ENCODE measurements around the gene MAP1S.

MAP1S gene

GRCh38 chr19:17751912-17752273 lies 32.6 kb downstream of the MAP1S start:
- DNase-seq (ENCODE audit: low read depth, low spot score), result no peak
- in situ Hi-C loops (cut with HindIII; ENCODE audit: low sequenced_read_pairs), result no loop called here
- TF ChIP-seq, protein P1, sequence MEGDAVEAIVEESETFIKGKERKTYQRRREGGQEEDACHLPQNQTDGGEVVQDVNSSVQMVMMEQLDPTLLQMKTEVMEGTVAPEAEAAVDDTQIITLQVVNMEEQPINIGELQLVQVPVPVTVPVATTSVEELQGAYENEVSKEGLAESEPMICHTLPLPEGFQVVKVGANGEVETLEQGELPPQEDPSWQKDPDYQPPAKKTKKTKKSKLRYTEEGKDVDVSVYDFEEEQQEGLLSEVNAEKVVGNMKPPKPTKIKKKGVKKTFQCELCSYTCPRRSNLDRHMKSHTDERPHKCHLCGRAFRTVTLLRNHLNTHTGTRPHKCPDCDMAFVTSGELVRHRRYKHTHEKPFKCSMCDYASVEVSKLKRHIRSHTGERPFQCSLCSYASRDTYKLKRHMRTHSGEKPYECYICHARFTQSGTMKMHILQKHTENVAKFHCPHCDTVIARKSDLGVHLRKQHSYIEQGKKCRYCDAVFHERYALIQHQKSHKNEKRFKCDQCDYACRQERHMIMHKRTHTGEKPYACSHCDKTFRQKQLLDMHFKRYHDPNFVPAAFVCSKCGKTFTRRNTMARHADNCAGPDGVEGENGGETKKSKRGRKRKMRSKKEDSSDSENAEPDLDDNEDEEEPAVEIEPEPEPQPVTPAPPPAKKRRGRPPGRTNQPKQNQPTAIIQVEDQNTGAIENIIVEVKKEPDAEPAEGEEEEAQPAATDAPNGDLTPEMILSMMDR (IDR thresholded peaks at IDR 0.05; ENCODE audit: low read depth, low read length), result no peak
- no peak overlapping the region for H3K4me3 ChIP-seq (ENCODE audit: low read depth, low read length)

DNA sequence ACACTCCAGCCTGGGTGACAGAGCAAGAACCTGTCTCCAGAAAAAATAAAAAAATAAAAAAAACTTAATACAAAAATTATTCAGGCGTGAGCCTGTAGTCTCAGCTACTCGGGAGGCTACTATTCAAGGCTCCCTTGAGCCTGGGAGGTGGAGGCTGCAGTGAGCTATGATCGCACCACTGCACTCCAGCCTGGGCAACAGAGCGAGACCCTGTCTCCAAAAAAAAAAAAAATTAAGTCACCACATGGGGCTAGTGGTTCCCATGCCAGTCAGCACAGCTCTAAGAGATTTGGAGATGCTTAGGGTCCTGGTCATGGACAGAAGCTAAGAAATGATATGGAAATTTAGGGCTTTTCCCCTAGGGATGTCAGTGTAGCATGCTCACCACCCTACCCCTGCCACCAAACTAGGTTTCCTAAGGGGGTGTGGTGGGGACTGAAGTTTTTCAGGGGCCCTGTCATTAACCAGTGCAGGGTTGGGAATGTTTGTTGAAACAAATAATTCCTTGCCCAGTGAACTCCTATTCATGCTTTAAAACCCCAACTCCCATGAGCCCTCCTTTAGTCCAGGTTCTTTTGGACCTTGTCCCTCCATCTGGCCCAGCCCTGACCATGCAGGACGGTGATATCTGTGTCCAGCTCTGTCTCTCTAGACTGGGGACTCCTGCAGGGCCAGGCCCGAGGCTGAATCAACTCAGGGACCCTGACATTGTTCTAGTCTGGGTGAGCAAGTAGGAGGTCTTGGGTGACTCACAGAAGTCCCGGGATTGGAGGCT lies 33.8 kb downstream of the MAP1S start:
- DNase-seq (ENCODE audit: low read depth, low spot score), result no peak
- in situ Hi-C loops (cut with HindIII; ENCODE audit: low sequenced_read_pairs), result no loop called here
- TF ChIP-seq, protein P1 (IDR thresholded peaks at IDR 0.05; ENCODE audit: low read depth, low read length), result no peak
- H3K4me3 ChIP-seq (ENCODE audit: low read depth, low read length), result no peak overlapping the region

DNA sequence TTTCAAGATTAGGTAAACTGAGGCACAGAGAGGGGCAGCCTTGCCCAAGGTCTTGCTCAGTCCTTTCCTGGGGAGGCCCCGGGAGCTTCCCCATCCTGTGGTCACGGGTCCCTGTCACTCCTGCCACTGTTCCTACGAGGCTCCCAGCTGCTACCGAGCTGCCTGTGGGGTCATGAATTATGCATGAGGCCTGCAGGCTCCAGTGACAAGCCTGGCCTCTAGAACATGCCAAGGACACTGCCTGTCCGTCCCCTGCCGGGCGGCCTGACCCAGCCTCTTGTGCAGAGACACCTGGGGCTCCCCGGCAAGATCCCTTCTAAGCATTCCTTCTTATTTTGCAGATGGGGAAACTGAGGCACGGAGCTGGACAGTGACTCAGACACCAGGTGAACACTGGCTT lies 34.7 kb downstream of the MAP1S start:
- TF ChIP-seq, protein P1 (IDR thresholded peaks at IDR 0.05; ENCODE audit: low read depth, low read length), result no peak
- in situ Hi-C loops (cut with HindIII; ENCODE audit: low sequenced_read_pairs), result no loop called here
- H3K4me3 ChIP-seq (ENCODE audit: low read depth, low read length), result no peak overlapping the region
- no peak for DNase-seq (ENCODE audit: low read depth, low spot score)

GRCh38 chr19:17754634-17755442 lies 35.6 kb downstream of the MAP1S start:
- in situ Hi-C loops (cut with HindIII; ENCODE audit: low sequenced_read_pairs), result no loop called here
- H3K4me3 ChIP-seq (ENCODE audit: low read depth, low read length), result no peak overlapping the region
- no peak for DNase-seq (ENCODE audit: low read depth, low spot score)
- TF ChIP-seq, protein P1 (IDR thresholded peaks at IDR 0.05; ENCODE audit: low read depth, low read length), result no peak

DNA sequence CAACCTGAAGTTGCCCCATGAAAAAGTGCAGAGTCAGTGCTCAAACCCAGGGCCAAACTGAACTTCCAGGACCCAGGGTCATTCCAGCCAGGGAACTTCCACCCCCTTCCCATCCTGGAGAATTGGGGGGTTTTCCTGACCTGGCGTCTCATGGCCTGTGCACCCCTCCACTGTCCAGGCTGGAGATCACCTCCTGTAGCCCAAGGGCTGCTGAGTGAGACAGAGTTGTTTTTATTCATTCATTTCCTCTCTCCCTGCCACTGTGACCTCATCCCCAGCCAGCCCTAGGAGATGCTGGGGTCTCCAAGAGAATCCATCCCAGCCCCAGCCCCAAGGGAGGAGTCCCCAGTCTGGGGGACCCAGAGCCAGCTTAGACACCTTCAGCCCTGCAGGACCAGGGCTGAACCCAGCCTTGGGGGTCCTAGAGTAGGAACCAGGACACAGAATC lies 36.2 kb downstream of the MAP1S start:
- DNase-seq (ENCODE audit: low read depth, low spot score), result no peak
- in situ Hi-C loops (cut with HindIII; ENCODE audit: low sequenced_read_pairs), result no loop called here
- H3K4me3 ChIP-seq (ENCODE audit: low read depth, low read length), result no peak overlapping the region
- TF ChIP-seq, protein P1 (IDR thresholded peaks at IDR 0.05; ENCODE audit: low read depth, low read length), result no peak

GRCh38 chr19:17755977-17756670 lies 36.8 kb downstream of the MAP1S start:
- no peak overlapping the region for H3K4me3 ChIP-seq (ENCODE audit: low read depth, low read length)
- peak; percentile 39 for DNase-seq (ENCODE audit: low read depth, low spot score)
- TF ChIP-seq, protein P1 (IDR thresholded peaks at IDR 0.05; ENCODE audit: low read depth, low read length), result no peak
- in situ Hi-C loops (cut with HindIII; ENCODE audit: low sequenced_read_pairs), result no loop called here

Data from astrocyte of the spinal cord (primary cell).